Gastroesophageal sphincter (tissue), 3 donors: ENCODE results near the gene ISCA2.

Source experiments
- POLR2AphosphoS5 ChIP-seq: sonication (generic); formaldehyde crosslinking; IDR thresholded peaks from one replicate; pipeline ENCODE4 v1.6.1; 2017; ENCODE audit warnings: antibody characterized with exemption
- TF ChIP-seq, protein P1 (sequence below), 4 experiments: fragments of 200-600 bp in 2 of 4; fragments of 450-650 bp in 2 of 4; sonication (generic) in 1 of 4; IDR thresholded peaks; one replicate each; pipeline ENCODE4 v1.5.1; 2017 to 2019; ENCODE audit warnings: antibody characterized with exemption in 4 of 4, mild to moderate bottlenecking in 2 of 4, moderate library complexity in 2 of 4

- TF ChIP-seq, protein P1, sequence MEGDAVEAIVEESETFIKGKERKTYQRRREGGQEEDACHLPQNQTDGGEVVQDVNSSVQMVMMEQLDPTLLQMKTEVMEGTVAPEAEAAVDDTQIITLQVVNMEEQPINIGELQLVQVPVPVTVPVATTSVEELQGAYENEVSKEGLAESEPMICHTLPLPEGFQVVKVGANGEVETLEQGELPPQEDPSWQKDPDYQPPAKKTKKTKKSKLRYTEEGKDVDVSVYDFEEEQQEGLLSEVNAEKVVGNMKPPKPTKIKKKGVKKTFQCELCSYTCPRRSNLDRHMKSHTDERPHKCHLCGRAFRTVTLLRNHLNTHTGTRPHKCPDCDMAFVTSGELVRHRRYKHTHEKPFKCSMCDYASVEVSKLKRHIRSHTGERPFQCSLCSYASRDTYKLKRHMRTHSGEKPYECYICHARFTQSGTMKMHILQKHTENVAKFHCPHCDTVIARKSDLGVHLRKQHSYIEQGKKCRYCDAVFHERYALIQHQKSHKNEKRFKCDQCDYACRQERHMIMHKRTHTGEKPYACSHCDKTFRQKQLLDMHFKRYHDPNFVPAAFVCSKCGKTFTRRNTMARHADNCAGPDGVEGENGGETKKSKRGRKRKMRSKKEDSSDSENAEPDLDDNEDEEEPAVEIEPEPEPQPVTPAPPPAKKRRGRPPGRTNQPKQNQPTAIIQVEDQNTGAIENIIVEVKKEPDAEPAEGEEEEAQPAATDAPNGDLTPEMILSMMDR (IDR thresholded peaks at IDR 0.05): no peak
- TF ChIP-seq POLR2AphosphoS5: no peak
Measured at GRCh38 chr14:74476107-74476506, 17.5 kb upstream of the ISCA2 start.
